GM19324 (cell line): ENCODE data around the gene KRT7.
"Not testable (repeated sequence)": the region's sequence is repeated elsewhere in the genome, so short reads cannot be mapped to it uniquely, and the experiment has no call there.

Experiments used
- ATAC-seq: cut with Tn5 transposase; IDR thresholded peaks from one replicate; pipeline ENCODE4 v1.9.1; 2021; ENCODE audit warnings: mild to moderate bottlenecking, moderate library complexity; ENCODE audit not compliant: unreplicated experiment, low FRiP score

KRT7 gene

GRCh38 chr12:52253391-52254179 is 20.5 kb downstream of the KRT7 start:
- ATAC-seq, result no peak

GRCh38 chr12:52254180-52254964 is 21.3 kb downstream of the KRT7 start:
- ATAC-seq, result no peak

DNA sequence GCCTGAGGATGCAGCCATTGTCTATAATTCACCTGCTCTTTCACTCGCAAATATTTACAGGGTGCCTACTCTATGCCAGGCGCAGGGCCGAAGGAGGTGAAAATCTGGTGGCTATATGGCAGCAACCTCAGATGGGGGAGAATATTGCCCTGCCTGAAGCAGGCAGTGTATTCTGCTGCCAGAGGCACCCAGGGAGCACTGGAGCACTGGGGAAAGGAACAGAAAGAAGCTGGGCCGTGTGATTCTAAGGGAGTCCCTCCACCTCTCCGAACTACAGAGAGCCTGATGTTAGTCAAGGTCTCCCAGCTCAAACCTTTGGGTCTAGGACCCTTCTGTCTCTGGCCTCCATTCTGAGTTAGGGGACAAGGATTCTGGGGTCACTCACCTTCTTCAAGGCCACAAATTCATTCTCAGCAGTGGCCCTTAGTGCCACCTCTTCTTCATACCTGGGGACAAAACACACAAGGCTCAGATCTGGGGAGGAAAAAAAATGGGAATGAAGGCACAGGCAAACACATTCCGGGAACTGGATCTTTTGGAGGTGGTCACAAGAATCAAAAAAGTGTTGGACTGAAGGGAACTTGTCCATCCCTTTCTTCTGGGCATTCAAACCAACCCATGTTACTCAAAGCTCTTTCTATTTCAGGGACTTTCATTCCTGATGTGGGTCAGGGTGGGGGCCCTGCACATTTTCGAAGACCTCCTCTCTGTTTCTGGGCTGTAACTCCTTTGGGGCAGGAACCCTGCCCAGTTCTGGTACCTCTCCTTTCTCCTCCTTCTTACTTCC is 22.1 kb downstream of the KRT7 start:
- no peak for ATAC-seq

- ATAC-seq, result no peak
Observed at GRCh38 chr12:52255926-52256583, 23.0 kb downstream of the KRT7 start.

GRCh38 chr12:52256584-52256935 is 23.5 kb downstream of the KRT7 start:
- ATAC-seq, result no peak

DNA sequence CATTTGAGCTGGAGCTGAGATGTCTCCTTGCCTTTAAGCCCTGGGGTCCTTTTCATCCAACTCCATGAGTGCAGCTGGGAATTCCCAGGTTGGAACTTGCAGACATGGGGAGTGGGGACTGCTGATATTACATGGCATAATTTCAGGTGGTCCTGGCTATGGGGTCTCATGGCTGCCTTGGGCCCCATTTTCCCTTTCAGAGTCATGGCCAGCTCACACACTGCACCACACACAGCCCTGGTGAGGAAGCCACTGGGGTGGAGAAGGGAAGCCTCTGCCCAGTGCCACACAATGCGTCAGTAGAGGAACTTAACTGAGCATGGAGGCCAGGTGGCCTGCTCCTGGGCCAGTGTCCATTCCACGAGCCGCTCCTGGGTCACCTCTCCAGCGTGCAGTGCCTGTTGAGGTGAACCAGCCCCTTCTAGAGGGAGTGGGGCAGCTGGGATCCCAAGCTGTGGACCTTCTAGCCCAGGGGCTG is 24.1 kb downstream of the KRT7 start:
- no peak for ATAC-seq

DNA sequence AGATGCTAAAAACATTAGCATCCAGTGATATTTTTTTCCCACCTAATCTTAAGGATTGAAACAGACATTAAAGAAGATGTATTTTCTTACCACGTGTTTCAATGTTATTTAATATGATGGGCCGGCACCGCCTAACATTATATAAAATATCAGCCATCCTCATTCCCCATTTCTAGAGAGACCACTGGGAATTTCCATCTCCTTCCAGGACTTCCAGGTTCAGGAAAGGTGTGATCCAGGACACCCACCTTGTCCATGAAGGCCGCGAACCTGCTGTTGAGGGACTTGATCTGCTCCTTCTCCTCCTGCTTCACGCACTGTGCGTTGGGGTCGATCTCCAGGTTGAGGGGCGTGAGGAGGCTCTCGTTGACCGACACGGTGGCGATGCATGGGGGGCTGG is 24.9 kb downstream of the KRT7 start:
- not testable (repeated sequence) for ATAC-seq

- no peak for ATAC-seq
Observed at GRCh38 chr12:52258335-52258901, 25.4 kb downstream of the KRT7 start.

DNA sequence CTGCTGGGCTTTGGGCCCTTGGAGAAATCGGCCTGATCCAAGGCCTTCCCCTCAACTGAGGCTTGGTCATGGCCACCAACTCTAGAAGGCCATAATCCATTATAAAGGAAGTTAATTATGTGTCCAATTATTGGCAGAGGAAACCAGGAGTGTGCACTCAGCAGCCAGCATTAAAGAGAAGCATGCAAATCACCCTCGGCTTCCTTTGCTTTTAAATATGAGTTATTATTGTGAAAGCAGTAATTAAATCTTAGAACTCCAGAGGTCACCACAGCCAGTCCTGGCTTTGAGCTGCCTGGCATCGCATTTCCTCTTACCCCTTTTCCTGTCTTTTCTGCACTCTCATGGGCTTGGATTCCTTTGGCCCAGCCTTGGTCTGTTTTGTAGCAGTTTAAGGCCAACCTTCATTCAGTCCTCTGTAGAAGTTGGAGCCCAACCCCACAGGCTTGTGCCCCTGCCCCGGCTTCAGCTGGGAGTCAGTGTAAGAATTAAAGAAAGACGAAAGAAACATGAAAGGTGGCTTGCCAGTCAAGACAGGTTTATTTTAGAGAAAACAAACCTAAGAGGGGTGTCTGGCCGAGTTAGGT is 26.7 kb downstream of the KRT7 start:
- no peak for ATAC-seq

- ATAC-seq, result no peak
Observed at GRCh38 chr12:52260361-52261207, 27.5 kb downstream of the KRT7 start.

GRCh38 chr12:52261208-52261484 is 28.1 kb downstream of the KRT7 start:
- no peak for ATAC-seq

DNA sequence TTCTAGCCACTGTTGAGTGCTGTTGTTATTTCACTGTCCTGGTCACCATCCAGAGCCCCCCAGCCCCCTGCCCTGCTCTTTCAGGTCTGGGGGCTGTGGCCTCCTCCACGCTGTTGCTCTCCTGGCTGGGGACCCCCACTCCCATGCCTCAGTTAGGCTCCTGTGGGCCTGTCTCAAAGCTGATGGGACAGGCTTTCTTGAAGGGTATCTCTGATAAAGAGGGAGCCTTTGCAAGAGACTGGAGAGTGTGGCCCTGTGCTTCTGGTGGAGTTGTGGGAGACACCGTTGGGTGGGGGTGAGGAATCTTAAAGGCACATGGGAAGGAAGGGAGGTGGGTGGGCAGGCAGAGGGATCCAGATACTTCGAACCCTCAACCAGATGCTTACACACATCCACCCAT is 29.2 kb downstream of the KRT7 start:
- ATAC-seq, result no peak

- no peak for ATAC-seq
Observed at GRCh38 chr12:52263761-52264434, 30.9 kb downstream of the KRT7 start.

DNA sequence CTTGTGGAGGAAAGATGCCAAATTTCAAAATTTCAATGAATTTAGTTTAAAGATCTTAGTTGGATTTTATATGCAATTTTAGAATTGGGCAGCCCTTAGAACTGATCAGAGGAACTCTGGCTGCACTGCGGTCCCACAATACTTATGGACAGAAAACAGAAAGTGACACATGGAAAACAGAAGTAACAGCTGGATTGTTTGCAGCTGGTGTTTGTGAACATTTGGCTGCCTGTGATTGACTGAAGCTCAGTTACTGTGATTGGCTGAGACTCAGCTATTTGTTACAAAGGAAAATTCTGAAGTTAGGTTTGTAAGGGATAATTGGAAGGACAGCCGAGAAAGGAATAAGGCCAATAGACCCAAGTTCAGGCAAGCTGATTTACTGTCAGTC is 31.4 kb downstream of the KRT7 start:
- ATAC-seq, result no peak

DNA sequence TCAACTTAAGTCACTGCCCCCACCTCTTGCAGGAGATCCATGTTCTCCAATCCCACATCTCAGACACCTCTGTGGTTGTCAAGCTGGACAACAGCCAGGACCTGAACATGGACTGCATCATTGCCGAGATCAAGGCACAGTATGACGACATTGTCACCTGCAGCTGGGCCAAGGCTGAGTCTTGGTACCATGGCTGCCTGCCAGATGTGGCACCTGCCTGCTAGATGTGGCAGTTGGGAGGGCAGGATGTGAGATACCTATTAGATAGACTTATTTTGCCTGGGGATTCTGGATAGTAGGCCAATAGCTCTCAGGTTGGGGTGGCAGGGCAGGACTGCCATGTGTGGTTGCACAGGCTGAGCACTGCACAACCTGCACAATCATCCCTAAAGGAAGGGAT is 33.5 kb downstream of the KRT7 start:
- no peak for ATAC-seq

DNA sequence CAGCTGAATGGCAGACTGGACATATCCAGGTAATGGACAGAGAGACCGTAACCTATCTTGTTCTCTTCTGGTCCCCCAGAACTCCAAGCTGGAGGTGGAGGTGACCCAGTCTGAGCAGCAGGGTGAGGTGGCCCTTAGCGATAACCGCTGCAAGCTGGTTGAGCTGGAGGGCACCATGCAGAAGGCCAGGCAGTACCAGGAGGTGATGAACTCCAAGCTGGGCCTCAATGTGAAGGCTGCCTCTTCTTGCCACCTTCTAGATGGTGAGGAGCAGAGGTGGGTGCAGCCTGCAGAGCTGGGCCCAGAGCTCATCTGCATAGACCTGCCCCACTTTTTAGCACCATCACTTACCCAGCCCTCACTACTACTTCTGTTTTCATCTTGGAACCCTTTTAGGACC is 34.2 kb downstream of the KRT7 start:
- no peak for ATAC-seq

- no peak for ATAC-seq
Observed at GRCh38 chr12:52267699-52268098, 34.7 kb downstream of the KRT7 start.

DNA sequence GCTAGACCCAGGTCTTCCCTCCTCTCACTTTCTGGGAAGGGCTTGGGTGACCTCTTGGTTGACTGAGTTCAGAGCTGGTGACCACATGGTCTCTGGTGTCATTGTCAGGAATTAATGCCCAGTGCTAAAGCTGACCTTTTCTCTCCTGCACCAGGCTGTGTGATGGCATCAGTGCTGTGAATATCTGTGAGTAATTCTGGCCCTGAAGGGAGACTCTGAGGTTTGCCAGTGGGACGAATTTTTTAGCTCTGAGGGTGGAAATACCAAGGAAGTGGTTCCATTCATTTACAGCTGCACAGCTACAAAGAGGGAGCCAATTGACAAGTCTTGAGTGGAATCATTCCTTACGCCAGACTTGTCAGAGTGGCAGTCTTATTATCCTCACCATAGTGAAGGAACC is 35.2 kb downstream of the KRT7 start:
- no peak for ATAC-seq
